ENCODE measurements around the gene EGFR.

- TF ChIP-seq CTCF (IDR thresholded peaks at IDR 0.05) (no peak), POLR2A (IDR thresholded peaks at IDR 0.05) (no peak)
These were observed 130.2 kb downstream of the EGFR start for GRCh38 chr7:55149001-55149400.

Data from adrenal gland (tissue), 5 donors.